WERI-Rb-1 (cell line): ENCODE data around the gene LPP.

ENCODE experiments used
- DNase-seq: peaks from one replicate; pipeline ENCODE4 v3.0.0-alpha.2; 2020
- H3K27ac ChIP-seq: fragments of 250-450 bp; sonication (Bioruptor Pico); 2 replicates; pipeline ENCODE4 v1.5.1; 2020; ENCODE audit warnings: mild to moderate bottlenecking, moderate library complexity
- H3K27me3 ChIP-seq: fragments of 250-450 bp; sonication (Bioruptor Pico); 2 replicates; pipeline ENCODE4 v1.5.1; 2021; ENCODE audit warnings: mild to moderate bottlenecking, low read depth, moderate library complexity; ENCODE audit not compliant: insufficient read depth, severe bottlenecking
- H3K36me3 ChIP-seq: fragments of 250-450 bp; sonication (Bioruptor Pico); 2 replicates; pipeline ENCODE4 v1.5.1; 2020; ENCODE audit warnings: mild to moderate bottlenecking, moderate library complexity
- H3K4me3 ChIP-seq: 2 replicates; pipeline ENCODE4 v1.5.1; 2011; ENCODE audit warnings: low read depth, mild to moderate bottlenecking, control low read depth, low read length
- H3K9me3 ChIP-seq: fragments of 250-450 bp; sonication (Bioruptor Pico); 2 replicates; pipeline ENCODE4 v1.5.1; 2021; ENCODE audit warnings: mild to moderate bottlenecking, moderate library complexity; ENCODE audit not compliant: severe bottlenecking
- CTCF ChIP-seq: IDR thresholded peaks from 2 replicates; pipeline ENCODE4 v1.5.1; 2011; ENCODE audit warnings: low read depth, mild to moderate bottlenecking, control low read depth, inconsistent platforms, low read length

LPP gene

GRCh38 chr3:188278717-188279324, 124.9 kb downstream of the LPP start:
- no peak for TF ChIP-seq CTCF
- Histone ChIP-seq H3K36me3 (no peaks in the 10 kb centered on the region), H3K4me3 (no peak overlapping the region), H3K27me3 (no peaks in the 10 kb centered on the region), H3K27ac (no peak overlapping the region), H3K9me3 (no peaks in the 10 kb centered on the region)
- DNase-seq: peak; percentile 42

GRCh38 chr3:188279502-188280335, 125.8 kb downstream of the LPP start:
- no peaks in the 10 kb centered on the region for H3K9me3 ChIP-seq
- no peak overlapping the region for H3K4me3 ChIP-seq
- TF ChIP-seq CTCF: no peak
- H3K27me3 ChIP-seq: no peaks in the 10 kb centered on the region
- no peak overlapping the region for H3K27ac ChIP-seq
- no peaks in the 10 kb centered on the region for H3K36me3 ChIP-seq
- DNase-seq: no peak

- no peak for DNase-seq
- no peak overlapping the region for H3K4me3 ChIP-seq
- H3K27me3 ChIP-seq: no peaks in the 10 kb centered on the region
- no peaks in the 10 kb centered on the region for H3K36me3 ChIP-seq
- no peak overlapping the region for H3K27ac ChIP-seq
- no peaks in the 10 kb centered on the region for H3K9me3 ChIP-seq
- TF ChIP-seq CTCF: no peak
Observed at GRCh38 chr3:188280627-188281026, 126.7 kb downstream of the LPP start.

- no peak for DNase-seq
- no peak for TF ChIP-seq CTCF
- no peak overlapping the region for H3K4me3 ChIP-seq
- H3K27ac ChIP-seq: no peak overlapping the region
- H3K36me3 ChIP-seq: no peaks in the 10 kb centered on the region
- H3K27me3 ChIP-seq: no peaks in the 10 kb centered on the region
- no peaks in the 10 kb centered on the region for H3K9me3 ChIP-seq
Observed at GRCh38 chr3:188282871-188283270, 128.9 kb downstream of the LPP start.

GRCh38 chr3:188283347-188283746, 129.4 kb downstream of the LPP start:
- H3K4me3 ChIP-seq: no peak overlapping the region
- no peaks in the 10 kb centered on the region for H3K36me3 ChIP-seq
- no peaks in the 10 kb centered on the region for H3K9me3 ChIP-seq
- no peak for TF ChIP-seq CTCF
- no peaks in the 10 kb centered on the region for H3K27me3 ChIP-seq
- no peak overlapping the region for H3K27ac ChIP-seq
- no peak for DNase-seq
